ENCODE data around the gene ART3.

Gene ART3

GRCh38 chr4:76091052-76091451, 16.5 kb downstream of the ART3 start:
- H3K36me3 Mint-ChIP-seq, result no peaks in the 10 kb centered on the region
- peaks cover 11% of the 10 kb centered on the region for H3K4me1 Mint-ChIP-seq
- no peak overlapping the region for H3K4me3 Mint-ChIP-seq
- H3K27ac Mint-ChIP-seq, result peak overlapping the region; percentile 20
- H3K9me3 Mint-ChIP-seq, result no peaks in the 10 kb centered on the region
- no peaks in the 10 kb centered on the region for H3K27me3 Mint-ChIP-seq
- no peak for ATAC-seq

- Mint-ChIP-seq H3K36me3 (no peaks in the 10 kb centered on the region), H3K9me3 (no peaks in the 10 kb centered on the region), H3K4me1 (peaks cover 5% of the 10 kb centered on the region), H3K4me3 (no peak overlapping the region), H3K27me3 (no peaks in the 10 kb centered on the region), H3K27ac (no peak overlapping the region)
- no peak for ATAC-seq
Observed at GRCh38 chr4:76095568-76095967, 21.1 kb downstream of the ART3 start.

GRCh38 chr4:76096076-76096475, 21.6 kb downstream of the ART3 start:
- Mint-ChIP-seq H3K36me3 (no peaks in the 10 kb centered on the region), H3K27ac (no peak overlapping the region), H3K4me3 (no peak overlapping the region), H3K4me1 (peaks cover under 1% of the 10 kb centered on the region), H3K9me3 (no peaks in the 10 kb centered on the region), H3K27me3 (no peaks in the 10 kb centered on the region)
- ATAC-seq, result no peak

- Mint-ChIP-seq H3K4me3 (no peak overlapping the region), H3K4me1 (no peaks in the 10 kb centered on the region), H3K9me3 (no peaks in the 10 kb centered on the region), H3K27me3 (no peaks in the 10 kb centered on the region), H3K36me3 (no peaks in the 10 kb centered on the region), H3K27ac (no peak overlapping the region)
- ATAC-seq, result no peak
Observed at GRCh38 chr4:76105652-76106051, 31.1 kb downstream of the ART3 start.

- H3K9me3 Mint-ChIP-seq, result no peaks in the 10 kb centered on the region
- H3K27ac Mint-ChIP-seq, result no peak overlapping the region
- H3K4me3 Mint-ChIP-seq, result no peak overlapping the region
- H3K27me3 Mint-ChIP-seq, result no peaks in the 10 kb centered on the region
- no peak for ATAC-seq
- no peaks in the 10 kb centered on the region for H3K36me3 Mint-ChIP-seq
- no peaks in the 10 kb centered on the region for H3K4me1 Mint-ChIP-seq
Observed at GRCh38 chr4:76106442-76106841, 31.9 kb downstream of the ART3 start.

GRCh38 chr4:76108467-76109181, 34.1 kb downstream of the ART3 start:
- no peak overlapping the region for H3K27ac Mint-ChIP-seq
- H3K4me3 Mint-ChIP-seq, result no peak overlapping the region
- H3K4me1 Mint-ChIP-seq, result no peaks in the 10 kb centered on the region
- no peaks in the 10 kb centered on the region for H3K9me3 Mint-ChIP-seq
- H3K27me3 Mint-ChIP-seq, result no peaks in the 10 kb centered on the region
- H3K36me3 Mint-ChIP-seq, result peaks cover 14% of the 10 kb centered on the region
- ATAC-seq, result no peak

GRCh38 chr4:76116821-76117220, 42.3 kb downstream of the ART3 start:
- no peak for ATAC-seq
- no peak overlapping the region for H3K27ac Mint-ChIP-seq
- H3K4me1 Mint-ChIP-seq, result no peaks in the 10 kb centered on the region
- H3K36me3 Mint-ChIP-seq, result peaks cover 66% of the 10 kb centered on the region
- peaks cover 2% of the 10 kb centered on the region for H3K9me3 Mint-ChIP-seq
- H3K27me3 Mint-ChIP-seq, result no peaks in the 10 kb centered on the region
- no peak overlapping the region for H3K4me3 Mint-ChIP-seq

GRCh38 chr4:76117536-76117935, 43.0 kb downstream of the ART3 start:
- Mint-ChIP-seq H3K27ac (no peak overlapping the region), H3K27me3 (no peaks in the 10 kb centered on the region), H3K4me1 (no peaks in the 10 kb centered on the region), H3K4me3 (no peak overlapping the region), H3K9me3 (peaks cover 2% of the 10 kb centered on the region), H3K36me3 (peaks cover 67% of the 10 kb centered on the region)
- no peak for ATAC-seq

GRCh38 chr4:76120199-76120598, 45.7 kb downstream of the ART3 start:
- no peaks in the 10 kb centered on the region for H3K4me1 Mint-ChIP-seq
- no peaks in the 10 kb centered on the region for H3K27me3 Mint-ChIP-seq
- H3K9me3 Mint-ChIP-seq, result peaks cover 2% of the 10 kb centered on the region
- H3K4me3 Mint-ChIP-seq, result no peak overlapping the region
- H3K36me3 Mint-ChIP-seq, result peaks cover 68% of the 10 kb centered on the region
- no peak for ATAC-seq
- no peak overlapping the region for H3K27ac Mint-ChIP-seq

- H3K4me1 Mint-ChIP-seq, result no peaks in the 10 kb centered on the region
- peaks cover 52% of the 10 kb centered on the region for H3K36me3 Mint-ChIP-seq
- no peaks in the 10 kb centered on the region for H3K9me3 Mint-ChIP-seq
Observed at GRCh38 chr4:76125816-76126215, 51.3 kb downstream of the ART3 start.

GRCh38 chr4:76127754-76128153, 53.2 kb downstream of the ART3 start:
- Mint-ChIP-seq H3K36me3 (peaks cover 38% of the 10 kb centered on the region), H3K4me1 (no peaks in the 10 kb centered on the region), H3K27me3 (no peaks in the 10 kb centered on the region), H3K9me3 (no peaks in the 10 kb centered on the region), H3K4me3 (no peak overlapping the region), H3K27ac (no peak overlapping the region)
- ATAC-seq, result no peak

More at GRCh38 chr4:76125816-76126215, 51.3 kb downstream of the ART3 start:
- Mint-ChIP-seq H3K27ac (no peak overlapping the region), H3K4me3 (no peak overlapping the region), H3K27me3 (no peaks in the 10 kb centered on the region)
- ATAC-seq, result no peak

GRCh38 chr4:76141241-76141640, 66.7 kb downstream of the ART3 start:
- no peaks in the 10 kb centered on the region for H3K27me3 Mint-ChIP-seq
- H3K27ac Mint-ChIP-seq, result no peak overlapping the region
- H3K9me3 Mint-ChIP-seq, result no peaks in the 10 kb centered on the region
- H3K4me1 Mint-ChIP-seq, result peaks cover 19% of the 10 kb centered on the region
- ATAC-seq, result no peak
- peaks cover 52% of the 10 kb centered on the region for H3K36me3 Mint-ChIP-seq
- no peak overlapping the region for H3K4me3 Mint-ChIP-seq

GRCh38 chr4:76144546-76144945, 70.0 kb downstream of the ART3 start:
- Mint-ChIP-seq H3K4me3 (no peak overlapping the region), H3K4me1 (peaks cover 26% of the 10 kb centered on the region), H3K27ac (no peak overlapping the region), H3K27me3 (no peaks in the 10 kb centered on the region), H3K36me3 (peaks cover 32% of the 10 kb centered on the region), H3K9me3 (no peaks in the 10 kb centered on the region)
- ATAC-seq, result no peak

GRCh38 chr4:76147454-76148141, 73.1 kb downstream of the ART3 start:
- ATAC-seq, result peak; percentile 56
- Mint-ChIP-seq H3K27ac (peak overlapping the region; percentile 89), H3K4me3 (peak overlapping the region; percentile 92), H3K36me3 (peaks cover 15% of the 10 kb centered on the region), H3K9me3 (no peaks in the 10 kb centered on the region), H3K4me1 (peaks cover 19% of the 10 kb centered on the region), H3K27me3 (no peaks in the 10 kb centered on the region)

GRCh38 chr4:76148142-76148865, 73.8 kb downstream of the ART3 start, which contains the start of gene NUP54:
TSS of gene NUP54 (minus strand) at chr4:76148397. CDS start at chr4:76148374, 23 bp downstream.
- H3K36me3 Mint-ChIP-seq, result peaks cover 13% of the 10 kb centered on the region
- peak; percentile 100 for ATAC-seq
- peak within 1 kb of the TSS; percentile 89 for H3K27ac Mint-ChIP-seq

More at GRCh38 chr4:76148142-76148865, 73.8 kb downstream of the ART3 start, which contains the start of gene NUP54:
- Mint-ChIP-seq H3K4me1 (peaks cover 19% of the 10 kb centered on the region), H3K27me3 (no peaks in the 10 kb centered on the region), H3K4me3 (peak within 1 kb of the TSS; percentile 92), H3K9me3 (no peaks in the 10 kb centered on the region)
